ENCODE measurements around the gene FBXW8.

GRCh38 chr12:117003883-117004404 is 93.2 kb downstream of the FBXW8 start:
- TF ChIP-seq CTCF (IDR thresholded peaks at IDR 0.05): no peak
- no peak for TF ChIP-seq EZH2 (IDR thresholded peaks at IDR 0.05; ENCODE audit: borderline replicate concordance, insufficient read depth, low read depth, low read length, poor library complexity, severe bottlenecking)
